Suprapubic skin (tissue), 4 donors: ENCODE data around the gene CORO1C. TPM values are rescaled to one million over a fixed set of nuclear protein-coding genes. Genes with fewer than 3 reads are reported as not detected.
A peak's percentile ranks its signal among the peaks of the same experiment; 100 is the strongest.

ENCODE experiments used
- DNase-seq, 2 donors: peaks; one replicate each; pipeline ENCODE4 v3.0.0-alpha.2; 2019; ENCODE audit warnings: low spot score in 2 of 2
- H3K27ac ChIP-seq: fragments of 200-600 bp; sonication (generic); one replicate; pipeline ENCODE4 v1.5.1; 2019
- H3K27me3 ChIP-seq: fragments of 200-600 bp; sonication (generic); one replicate; pipeline ENCODE4 v1.5.1; 2019
- H3K36me3 ChIP-seq: fragments of 200-600 bp; sonication (generic); one replicate; pipeline ENCODE4 v1.5.1; 2019
- H3K4me1 ChIP-seq: fragments of 200-600 bp; sonication (generic); one replicate; pipeline ENCODE4 v1.5.1; 2019
- H3K4me3 ChIP-seq: fragments of 200-600 bp; sonication (generic); one replicate; pipeline ENCODE4 v1.5.1; 2019; ENCODE audit warnings: mild to moderate bottlenecking
- H3K9me3 ChIP-seq: fragments of 200-600 bp; sonication (generic); one replicate; pipeline ENCODE4 v1.5.1; 2019
- CTCF ChIP-seq, 2 donors: fragments of 200-600 bp in 1 of 2; fragments of 450-650 bp in 1 of 2; sonication (generic) in 1 of 2; IDR thresholded peaks; one replicate each; pipeline ENCODE4 v1.5.1; 2016 to 2019; ENCODE audit warnings: antibody characterized with exemption in 2 of 2, mild to moderate bottlenecking in 1 of 2, moderate library complexity in 1 of 2
- EP300 ChIP-seq: sonication (generic); formaldehyde crosslinking; IDR thresholded peaks from one replicate; pipeline ENCODE4 v1.6.1; 2017; ENCODE audit warnings: antibody characterized with exemption
- POLR2A ChIP-seq, 2 donors: fragments of 450-650 bp; IDR thresholded peaks; one replicate each; pipeline ENCODE4 v1.6.1; 2017; ENCODE audit warnings: antibody characterized with exemption in 2 of 2, mild to moderate bottlenecking in 2 of 2, moderate library complexity in 2 of 2
- POLR2AphosphoS5 ChIP-seq, 3 donors: sonication (generic); formaldehyde crosslinking; IDR thresholded peaks; one replicate each; pipeline ENCODE4 v1.6.1; 2017; ENCODE audit warnings: antibody characterized with exemption in 3 of 3
- WGBS: methylation state at CpG from one replicate; pipeline ENCODE4 v1.1.5; 2018; 5-methylcytosine and 5-hydroxymethylcytosine counted together
- total RNA-seq, 4 donors: library from RNA; depleted of rRNA; stranded (reverse); fragments of >200 nt; gene quantifications; one replicate each; pipeline ENCODE4 v1.1.0, GENCODE V29; 2016

Gene CORO1C
- total RNA-seq, 4 donors from 2014 or later = 117 to 175 (median 142) TPM

DNA sequence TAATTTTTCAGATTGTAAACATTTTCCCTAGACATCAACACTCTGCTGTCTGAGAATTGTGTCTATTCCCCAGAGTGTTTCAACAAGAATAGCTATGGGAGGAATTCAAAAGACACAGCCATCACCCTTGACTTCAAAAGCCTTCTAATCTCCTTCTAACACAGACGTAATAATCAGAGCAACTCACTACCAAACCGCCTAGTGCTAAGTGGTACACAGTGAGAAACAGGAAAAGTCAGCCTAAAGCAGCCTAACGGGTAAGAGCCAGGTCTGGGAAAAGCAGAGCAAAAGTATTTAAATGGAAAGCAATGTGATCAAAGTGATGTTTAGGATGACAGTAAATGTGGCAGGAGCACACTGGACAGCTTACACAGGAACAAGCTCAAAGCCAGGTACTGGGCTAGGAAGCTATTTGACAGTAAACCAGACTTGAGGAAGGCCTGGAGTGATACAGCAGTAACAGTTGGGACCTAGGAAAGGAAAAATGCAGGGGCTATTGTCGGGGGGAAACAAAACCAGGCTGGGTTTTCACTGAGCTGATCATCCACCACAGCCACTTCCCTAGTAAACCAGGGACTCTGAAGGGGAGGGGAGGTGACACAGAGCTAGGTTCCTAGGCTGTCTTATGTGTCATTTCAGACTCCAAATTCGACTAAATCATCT lies 29.4 kb downstream of the CORO1C start:
- Histone ChIP-seq H3K36me3 (peaks cover 13% of the 10 kb centered on the region), H3K4me3 (no peak overlapping the region), H3K27me3 (no peaks in the 10 kb centered on the region), H3K9me3 (no peaks in the 10 kb centered on the region), H3K27ac (peak overlapping the region; percentile 53), H3K4me1 (peaks cover 40% of the 10 kb centered on the region)
- DNase-seq = no peak
- 38% methylated on average over 5 of the region's 5 CpGs for WGBS
- TF ChIP-seq EP300 = no peak
- TF ChIP-seq POLR2AphosphoS5 (IDR thresholded peaks at IDR 0.05) = no peak
- no peak for TF ChIP-seq POLR2A (IDR thresholded peaks at IDR 0.05)
- no peak for TF ChIP-seq CTCF (IDR thresholded peaks at IDR 0.05)

DNA sequence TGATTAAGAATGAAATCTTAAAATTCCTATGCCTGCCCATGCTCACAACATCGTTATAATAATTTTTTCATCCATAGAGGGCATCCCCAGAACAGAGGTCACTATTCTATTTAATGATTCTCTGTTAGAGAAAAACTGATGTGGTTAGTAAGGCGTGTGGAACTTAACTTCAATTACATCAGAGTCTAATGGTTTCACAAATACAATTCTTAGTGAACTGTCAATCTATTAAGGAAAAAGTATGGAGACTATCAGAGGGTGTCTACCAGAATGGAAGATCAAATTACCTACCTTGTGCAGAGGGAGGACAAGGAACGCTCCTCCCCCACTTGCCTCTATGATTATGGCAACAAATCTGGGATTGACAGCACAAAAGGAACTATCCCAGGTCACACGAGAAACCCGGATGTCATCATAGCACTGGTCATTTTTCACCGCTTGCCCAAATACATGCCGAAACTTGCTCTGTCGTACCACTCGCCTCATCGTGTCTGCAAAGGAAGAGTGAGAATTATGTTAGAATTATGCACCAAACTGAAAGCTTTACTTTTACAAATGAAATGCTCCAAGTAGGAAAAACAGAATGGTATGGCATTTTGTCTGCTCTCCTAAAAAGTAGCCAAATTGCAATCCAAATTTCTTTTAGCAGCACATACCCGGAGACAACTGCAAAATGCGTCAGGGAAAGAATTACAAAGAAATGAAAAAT lies 30.3 kb downstream of the CORO1C start:
- H3K9me3 ChIP-seq = no peaks in the 10 kb centered on the region
- no peaks in the 10 kb centered on the region for H3K27me3 ChIP-seq
- H3K27ac ChIP-seq = peak overlapping the region; percentile 53
- 64% methylated on average over 12 of the region's 12 CpGs for WGBS
- no peak overlapping the region for H3K4me3 ChIP-seq
- no peak for DNase-seq
- H3K4me1 ChIP-seq = peaks cover 50% of the 10 kb centered on the region
- TF ChIP-seq POLR2AphosphoS5 (IDR thresholded peaks at IDR 0.05) = no peak
- H3K36me3 ChIP-seq = peaks cover 13% of the 10 kb centered on the region

GRCh38 chr12:108699955-108700563 lies 31.3 kb downstream of the CORO1C start:
- H3K27me3 ChIP-seq = no peaks in the 10 kb centered on the region
- no peak overlapping the region for H3K4me3 ChIP-seq
- no peak overlapping the region for H3K27ac ChIP-seq
- WGBS = 57% methylated on average over 3 of the region's 3 CpGs
- no peaks in the 10 kb centered on the region for H3K9me3 ChIP-seq
- H3K36me3 ChIP-seq = peaks cover 13% of the 10 kb centered on the region
- TF ChIP-seq EP300 (no peak), POLR2AphosphoS5 (IDR thresholded peaks at IDR 0.05) (no peak), POLR2A (IDR thresholded peaks at IDR 0.05) (no peak), CTCF (IDR thresholded peaks at IDR 0.05) (no peak)
- peaks cover 59% of the 10 kb centered on the region for H3K4me1 ChIP-seq
- no peak for DNase-seq

GRCh38 chr12:108697905-108698304 lies 33.4 kb downstream of the CORO1C start:
- peaks cover 13% of the 10 kb centered on the region for H3K36me3 ChIP-seq
- no peaks in the 10 kb centered on the region for H3K9me3 ChIP-seq
- no peak for TF ChIP-seq POLR2A (IDR thresholded peaks at IDR 0.05)
- no peak for TF ChIP-seq POLR2AphosphoS5 (IDR thresholded peaks at IDR 0.05)
- TF ChIP-seq CTCF (IDR thresholded peaks at IDR 0.05) = no peak
- TF ChIP-seq EP300 = no peak
- WGBS = 33% methylated on average over 1 of the region's 1 CpG
- no peaks in the 10 kb centered on the region for H3K27me3 ChIP-seq
- no peak for DNase-seq
- H3K4me3 ChIP-seq = no peak overlapping the region
- peak overlapping the region; percentile 82 for H3K27ac ChIP-seq
- H3K4me1 ChIP-seq = peaks cover 70% of the 10 kb centered on the region

- Histone ChIP-seq H3K4me3 (no peak overlapping the region), H3K27ac (peak overlapping the region; percentile 82), H3K36me3 (peaks cover 13% of the 10 kb centered on the region), H3K4me1 (peaks cover 70% of the 10 kb centered on the region), H3K9me3 (no peaks in the 10 kb centered on the region), H3K27me3 (no peaks in the 10 kb centered on the region)
- WGBS = 43% methylated on average over 2 of the region's 2 CpGs
- no peak for DNase-seq
- no peak for TF ChIP-seq CTCF (IDR thresholded peaks at IDR 0.05)
- no peak for TF ChIP-seq EP300
- no peak for TF ChIP-seq POLR2A (IDR thresholded peaks at IDR 0.05)
- no peak for TF ChIP-seq POLR2AphosphoS5 (IDR thresholded peaks at IDR 0.05)
Observed at GRCh38 chr12:108696996-108697290, 34.4 kb downstream of the CORO1C start.
